Measurements from ENCODE around the gene LRRC4C.

DNA sequence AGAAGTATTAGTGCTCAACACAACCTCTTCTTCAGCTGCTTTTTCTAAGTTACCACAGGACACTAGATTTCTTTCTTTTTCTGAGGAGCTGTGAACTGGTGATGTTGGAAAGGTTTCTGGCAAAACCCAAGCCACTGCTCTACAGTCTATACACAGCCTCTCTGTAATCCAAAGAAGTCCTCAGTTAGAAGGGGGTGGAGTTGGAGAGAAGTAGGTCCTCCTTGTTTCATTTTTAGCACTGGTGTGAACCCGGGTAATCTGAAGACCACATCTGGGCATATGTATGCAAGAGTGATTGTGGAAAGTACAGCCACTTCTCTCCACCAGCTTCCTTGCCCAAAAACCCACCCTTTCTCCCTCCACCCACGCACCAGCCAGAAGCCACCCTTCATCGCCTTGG lies 1168.1 kb downstream of the LRRC4C start:
- no peak for TF ChIP-seq POLR2A (IDR thresholded peaks at IDR 0.05)
- TF ChIP-seq, protein P1, sequence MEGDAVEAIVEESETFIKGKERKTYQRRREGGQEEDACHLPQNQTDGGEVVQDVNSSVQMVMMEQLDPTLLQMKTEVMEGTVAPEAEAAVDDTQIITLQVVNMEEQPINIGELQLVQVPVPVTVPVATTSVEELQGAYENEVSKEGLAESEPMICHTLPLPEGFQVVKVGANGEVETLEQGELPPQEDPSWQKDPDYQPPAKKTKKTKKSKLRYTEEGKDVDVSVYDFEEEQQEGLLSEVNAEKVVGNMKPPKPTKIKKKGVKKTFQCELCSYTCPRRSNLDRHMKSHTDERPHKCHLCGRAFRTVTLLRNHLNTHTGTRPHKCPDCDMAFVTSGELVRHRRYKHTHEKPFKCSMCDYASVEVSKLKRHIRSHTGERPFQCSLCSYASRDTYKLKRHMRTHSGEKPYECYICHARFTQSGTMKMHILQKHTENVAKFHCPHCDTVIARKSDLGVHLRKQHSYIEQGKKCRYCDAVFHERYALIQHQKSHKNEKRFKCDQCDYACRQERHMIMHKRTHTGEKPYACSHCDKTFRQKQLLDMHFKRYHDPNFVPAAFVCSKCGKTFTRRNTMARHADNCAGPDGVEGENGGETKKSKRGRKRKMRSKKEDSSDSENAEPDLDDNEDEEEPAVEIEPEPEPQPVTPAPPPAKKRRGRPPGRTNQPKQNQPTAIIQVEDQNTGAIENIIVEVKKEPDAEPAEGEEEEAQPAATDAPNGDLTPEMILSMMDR (IDR thresholded peaks at IDR 0.05) = no peak
